NCI-H748 (cell line): Measurements from ENCODE around the gene SCART1.
"Not testable (repeated sequence)": the region's sequence is repeated elsewhere in the genome, so short reads cannot be mapped to it uniquely, and the experiment has no call there.

ENCODE experiments used
- DNase-seq: peaks from one replicate; lab custom pipeline; 2025; ENCODE audit not compliant: unreplicated experiment; lab: John Stamatoyannopoulos, UW

SCART1 gene

GRCh38 chr10:133453516-133454203 lies at the start of gene SCART1:
Gene SCART1, plus strand, starts transcription at chr10:133453945. Its CDS starts 53 bp downstream, at chr10:133453998.
- no peak for DNase-seq

- no peak for DNase-seq
Observed at GRCh38 chr10:133405272-133405671, 48.5 kb upstream of the SCART1 start.

- no peak for DNase-seq
Observed at GRCh38 chr10:133405844-133406527, 47.8 kb upstream of the SCART1 start.

- DNase-seq, result no peak
Observed at GRCh38 chr10:133411523-133412380, 42.0 kb upstream of the SCART1 start.

GRCh38 chr10:133412381-133412711 lies 41.4 kb upstream of the SCART1 start:
- no peak for DNase-seq

- not testable (repeated sequence) for DNase-seq
Observed at GRCh38 chr10:133414401-133414800, 39.3 kb upstream of the SCART1 start.

GRCh38 chr10:133415752-133416151 lies 38.0 kb upstream of the SCART1 start:
- DNase-seq, result no peak

- DNase-seq, result no peak
Observed at GRCh38 chr10:133418289-133418993, 35.3 kb upstream of the SCART1 start.

- DNase-seq, result no peak
Observed at GRCh38 chr10:133419211-133419950, 34.4 kb upstream of the SCART1 start.

GRCh38 chr10:133420028-133420427 lies 33.7 kb upstream of the SCART1 start:
- no peak for DNase-seq

- no peak for DNase-seq
Observed at GRCh38 chr10:133420579-133420978, 33.2 kb upstream of the SCART1 start.

- DNase-seq, result no peak
Observed at GRCh38 chr10:133421336-133422222, 32.2 kb upstream of the SCART1 start.

GRCh38 chr10:133422223-133422806 lies 31.4 kb upstream of the SCART1 start:
- DNase-seq, result no peak

- DNase-seq, result peak; percentile 31
Observed at GRCh38 chr10:133422807-133423771, 30.7 kb upstream of the SCART1 start.

- not testable (repeated sequence) for DNase-seq
Observed at GRCh38 chr10:133424102-133424501, 29.6 kb upstream of the SCART1 start.

- DNase-seq, result not testable (repeated sequence)
Observed at GRCh38 chr10:133424601-133425000, 29.1 kb upstream of the SCART1 start, which contains the start of gene SPRN. Gene SPRN, minus strand, starts transcription at chr10:133424625. Its CDS starts 944 bp downstream, at chr10:133423681.

- DNase-seq, result not testable (repeated sequence)
Observed at GRCh38 chr10:133429571-133429970, 24.2 kb upstream of the SCART1 start.
